NT2/D1 (cell line): ENCODE results near the gene ARHGAP8.

ENCODE experiments used
- DNase-seq: peaks from one replicate; pipeline ENCODE4 v3.0.0-alpha.2; 2011; ENCODE audit warnings: low read depth, low spot score
- H3K27me3 ChIP-seq: 2 replicates; pipeline ENCODE4 v1.6.0; 2011; ENCODE audit warnings: mild to moderate bottlenecking; ENCODE audit not compliant: insufficient read length, insufficient read depth
- H3K36me3 ChIP-seq: 2 replicates; pipeline ENCODE4 v1.6.1; 2011; ENCODE audit warnings: mild to moderate bottlenecking, low read length, mixed read lengths; ENCODE audit not compliant: insufficient read depth, insufficient read length
- H3K4me1 ChIP-seq: 2 replicates; pipeline ENCODE4 v1.5.1; 2011; ENCODE audit not compliant: insufficient read depth, insufficient read length
- H3K4me3 ChIP-seq: 2 replicates; pipeline ENCODE4 v1.5.1; 2011; ENCODE audit warnings: low read depth; ENCODE audit not compliant: insufficient read length
- H3K9ac ChIP-seq: 2 replicates; pipeline ENCODE4 v1.6.0; 2011; ENCODE audit warnings: low read depth; ENCODE audit not compliant: insufficient read length
- H3K9me3 ChIP-seq: 2 replicates; pipeline ENCODE4 v1.5.1; 2011; ENCODE audit warnings: mild to moderate bottlenecking, low read length; ENCODE audit not compliant: insufficient read depth
- SUZ12 ChIP-seq: IDR thresholded peaks from 2 replicates; pipeline ENCODE4 v1.6.1; 2011; ENCODE audit not compliant: insufficient read length, insufficient read depth; ENCODE audit errors: extremely low read depth
- YY1 ChIP-seq: IDR thresholded peaks from 2 replicates; pipeline ENCODE4 v1.6.1; 2011; ENCODE audit not compliant: insufficient read length, insufficient read depth
- ZNF274 ChIP-seq: IDR thresholded peaks from 2 replicates; pipeline ENCODE4 v1.6.1; 2011; ENCODE audit warnings: mild to moderate bottlenecking, low read depth, low read length

ARHGAP8 gene

GRCh38 chr22:44726439-44726838 is 25.9 kb upstream of the ARHGAP8 start:
- Histone ChIP-seq H3K4me3 (no peak overlapping the region), H3K4me1 (no peaks in the 10 kb centered on the region), H3K9ac (no peak overlapping the region), H3K27me3 (no peaks in the 10 kb centered on the region), H3K9me3 (no peaks in the 10 kb centered on the region), H3K36me3 (peaks cover 67% of the 10 kb centered on the region)
- DNase-seq, result no peak
- TF ChIP-seq ZNF274, result no peak
- no peak for TF ChIP-seq YY1
- no peak for TF ChIP-seq SUZ12

- H3K9ac ChIP-seq, result no peak overlapping the region
- no peaks in the 10 kb centered on the region for H3K27me3 ChIP-seq
- no peak for DNase-seq
- peaks cover 69% of the 10 kb centered on the region for H3K36me3 ChIP-seq
- TF ChIP-seq SUZ12 (no peak), ZNF274 (no peak), YY1 (no peak)
- no peaks in the 10 kb centered on the region for H3K4me1 ChIP-seq
- no peaks in the 10 kb centered on the region for H3K9me3 ChIP-seq
- no peak overlapping the region for H3K4me3 ChIP-seq
Observed at GRCh38 chr22:44727148-44727547, 25.2 kb upstream of the ARHGAP8 start.

- no peak for DNase-seq
- Histone ChIP-seq H3K4me3 (no peak overlapping the region), H3K9me3 (no peaks in the 10 kb centered on the region), H3K4me1 (peaks cover 1% of the 10 kb centered on the region), H3K9ac (no peak overlapping the region), H3K36me3 (peaks cover 69% of the 10 kb centered on the region), H3K27me3 (no peaks in the 10 kb centered on the region)
- no peak for TF ChIP-seq ZNF274
- TF ChIP-seq SUZ12, result no peak
- no peak for TF ChIP-seq YY1
Observed at GRCh38 chr22:44727709-44728108, 24.7 kb upstream of the ARHGAP8 start.

- Histone ChIP-seq H3K9me3 (no peaks in the 10 kb centered on the region), H3K36me3 (peaks cover 70% of the 10 kb centered on the region), H3K4me3 (no peak overlapping the region)
Observed at GRCh38 chr22:44728761-44729324, 23.5 kb upstream of the ARHGAP8 start.

GRCh38 chr22:44729391-44730021 is 22.9 kb upstream of the ARHGAP8 start:
- peaks cover 70% of the 10 kb centered on the region for H3K36me3 ChIP-seq
- H3K4me1 ChIP-seq, result peaks cover 7% of the 10 kb centered on the region
- no peak overlapping the region for H3K4me3 ChIP-seq
- TF ChIP-seq ZNF274 (no peak), SUZ12 (no peak), YY1 (no peak)
- no peaks in the 10 kb centered on the region for H3K9me3 ChIP-seq
- H3K9ac ChIP-seq, result no peak overlapping the region
- H3K27me3 ChIP-seq, result no peaks in the 10 kb centered on the region
- DNase-seq, result no peak

More at GRCh38 chr22:44728761-44729324, 23.5 kb upstream of the ARHGAP8 start:
- Histone ChIP-seq H3K27me3 (no peaks in the 10 kb centered on the region), H3K4me1 (peaks cover 7% of the 10 kb centered on the region), H3K9ac (no peak overlapping the region)
- no peak for DNase-seq
- TF ChIP-seq SUZ12 (no peak), YY1 (no peak), ZNF274 (no peak)

GRCh38 chr22:44730022-44730393 is 22.4 kb upstream of the ARHGAP8 start:
- Histone ChIP-seq H3K9me3 (no peaks in the 10 kb centered on the region), H3K36me3 (peaks cover 67% of the 10 kb centered on the region), H3K27me3 (no peaks in the 10 kb centered on the region), H3K4me1 (peaks cover 7% of the 10 kb centered on the region), H3K9ac (no peak overlapping the region), H3K4me3 (no peak overlapping the region)
- no peak for DNase-seq
- TF ChIP-seq ZNF274, result no peak
- TF ChIP-seq SUZ12, result no peak
- TF ChIP-seq YY1, result no peak

- no peak for DNase-seq
- no peak overlapping the region for H3K9ac ChIP-seq
- H3K9me3 ChIP-seq, result no peaks in the 10 kb centered on the region
- H3K36me3 ChIP-seq, result peaks cover 61% of the 10 kb centered on the region
- no peak for TF ChIP-seq YY1
- no peak for TF ChIP-seq ZNF274
- TF ChIP-seq SUZ12, result no peak
- no peaks in the 10 kb centered on the region for H3K27me3 ChIP-seq
- peaks cover 8% of the 10 kb centered on the region for H3K4me1 ChIP-seq
- H3K4me3 ChIP-seq, result no peak overlapping the region
Observed at GRCh38 chr22:44730490-44731356, 21.7 kb upstream of the ARHGAP8 start.
